ENCODE data around the gene PDE2A.

DNA sequence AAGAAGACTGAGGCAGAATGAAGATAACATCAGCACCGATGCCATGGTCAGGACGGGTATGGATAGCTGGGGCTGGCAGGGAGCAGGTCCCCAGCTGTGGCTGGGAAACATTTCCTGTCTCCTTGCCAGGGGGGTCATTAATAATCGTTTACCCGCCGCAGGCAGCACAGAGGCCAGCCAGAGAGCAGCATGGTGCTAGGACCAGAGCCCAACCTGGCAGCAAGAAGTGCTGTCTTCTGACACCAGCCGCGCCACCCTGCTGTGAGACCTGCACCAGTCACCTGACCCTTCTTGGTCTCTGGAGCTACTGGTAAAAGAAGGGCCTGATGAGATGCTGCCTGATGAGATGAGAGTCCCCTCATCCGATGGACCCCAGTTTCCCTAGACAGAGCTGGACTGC, 36.3 kb downstream of the PDE2A start:
- TF ChIP-seq CTCF (IDR thresholded peaks at IDR 0.05) (no peak), POLR2A (IDR thresholded peaks at IDR 0.05) (no peak)

Data from breast epithelium (tissue), 3 donors.